Activated T-helper 1 cell treated with anti-CD3 and anti-CD28 coated beads, Interleukin-12 subunit alpha, Interleukin-12 subunit beta, Interleukin-2, Interleukin-4 antibody, amounts not matched to agents 30 ng/mL and 10 ng/mL and 1 ng/mL, durations not matched to agents 14 hours and 24 hours and 36 hours (primary cell): ENCODE data around the gene DIAPH3. TPM values are rescaled to one million over a fixed set of nuclear protein-coding genes. Genes with fewer than 3 reads are reported as not detected.

ENCODE experiments used
- DNase-seq: peaks from one replicate; pipeline ENCODE4 v3.0.0; 2021; ENCODE audit warnings: low spot score
- H3K27ac Mint-ChIP-seq: one replicate; pipeline ENCODE4 v1.8.0; 2021; ENCODE audit warnings: mild to moderate bottlenecking, mixed read lengths
- H3K27me3 Mint-ChIP-seq: one replicate; pipeline ENCODE4 v1.8.0; 2022; ENCODE audit warnings: mild to moderate bottlenecking, moderate library complexity, mixed read lengths; ENCODE audit not compliant: insufficient read depth
- H3K36me3 Mint-ChIP-seq: one replicate; pipeline ENCODE4 v1.8.0; 2021; ENCODE audit warnings: low read depth, mixed read lengths
- H3K4me1 Mint-ChIP-seq: one replicate; pipeline ENCODE4 v1.8.0; 2021; ENCODE audit warnings: low read depth, mixed read lengths
- H3K4me3 Mint-ChIP-seq: one replicate; pipeline ENCODE4 v1.8.0; 2021; ENCODE audit warnings: mild to moderate bottlenecking, moderate library complexity, mixed read lengths
- H3K9me3 Mint-ChIP-seq: one replicate; pipeline ENCODE4 v1.8.0; 2021; ENCODE audit warnings: mixed read lengths
- intact Hi-C: fragments of 100-400 bp; cut with micrococcal nuclease; formaldehyde crosslinking; loops from one replicate; pipeline ENCODE4 v1.15.1; 2024
- total RNA-seq: library from RNA; stranded (reverse); gene quantifications from 2 replicates; pipeline ENCODE4 v1.2.3, GENCODE V29; 2022

Gene DIAPH3
- total RNA-seq, 1 donor from 2014 or later: 22.8 TPM

- H3K27me3 Mint-ChIP-seq: no peaks in the 10 kb centered on the region
- intact Hi-C loops: no loop called here
Measured at GRCh38 chr13:60019119-60019993, 144.4 kb downstream of the DIAPH3 start.

GRCh38 chr13:60018536-60018935 is 145.2 kb downstream of the DIAPH3 start:
- DNase-seq: no peak
- H3K4me1 Mint-ChIP-seq: peaks cover 46% of the 10 kb centered on the region
- intact Hi-C loops: no loop called here

More at GRCh38 chr13:60019119-60019993, 144.4 kb downstream of the DIAPH3 start:
- Mint-ChIP-seq H3K9me3 (peaks cover 4% of the 10 kb centered on the region), H3K27ac (no peak overlapping the region), H3K36me3 (peaks cover 9% of the 10 kb centered on the region), H3K4me1 (peaks cover 46% of the 10 kb centered on the region), H3K4me3 (peak overlapping the region; percentile 46)
- no peak for DNase-seq

GRCh38 chr13:60016229-60016628 is 147.5 kb downstream of the DIAPH3 start:
- peaks cover 35% of the 10 kb centered on the region for H3K4me1 Mint-ChIP-seq
- intact Hi-C loops: no loop called here
- no peak overlapping the region for H3K4me3 Mint-ChIP-seq
- no peaks in the 10 kb centered on the region for H3K9me3 Mint-ChIP-seq
- peaks cover 2% of the 10 kb centered on the region for H3K36me3 Mint-ChIP-seq
- no peak overlapping the region for H3K27ac Mint-ChIP-seq
- H3K27me3 Mint-ChIP-seq: no peaks in the 10 kb centered on the region
- no peak for DNase-seq

More at GRCh38 chr13:60018536-60018935, 145.2 kb downstream of the DIAPH3 start:
- Mint-ChIP-seq H3K27ac (no peak overlapping the region), H3K27me3 (no peaks in the 10 kb centered on the region), H3K9me3 (no peaks in the 10 kb centered on the region), H3K4me3 (no peak overlapping the region), H3K36me3 (peaks cover 5% of the 10 kb centered on the region)

DNA sequence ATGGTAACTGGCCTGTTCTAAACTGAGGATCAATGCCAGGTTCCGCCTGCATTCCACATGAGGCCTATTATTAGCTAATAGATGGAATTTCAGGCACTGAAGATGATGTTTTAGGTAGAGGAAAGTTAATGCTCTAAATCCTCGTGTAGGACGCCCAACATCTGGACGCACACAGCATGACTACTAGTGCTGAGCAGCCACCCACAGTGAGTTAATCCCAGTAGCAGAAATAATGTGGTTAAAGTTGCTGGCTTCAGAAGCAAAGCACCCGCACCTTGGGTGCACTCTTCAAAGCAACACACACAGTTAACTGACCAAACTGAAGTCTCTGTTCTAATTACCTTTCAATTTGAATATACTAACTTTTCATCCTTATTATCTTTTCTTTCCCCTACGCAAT is 150.6 kb downstream of the DIAPH3 start:
- no peak overlapping the region for H3K4me3 Mint-ChIP-seq
- intact Hi-C loops: no loop called here
- H3K4me1 Mint-ChIP-seq: peaks cover 7% of the 10 kb centered on the region
- no peak for DNase-seq
- peaks cover 2% of the 10 kb centered on the region for H3K36me3 Mint-ChIP-seq
- H3K9me3 Mint-ChIP-seq: no peaks in the 10 kb centered on the region
- no peaks in the 10 kb centered on the region for H3K27me3 Mint-ChIP-seq
- H3K27ac Mint-ChIP-seq: no peak overlapping the region

DNA sequence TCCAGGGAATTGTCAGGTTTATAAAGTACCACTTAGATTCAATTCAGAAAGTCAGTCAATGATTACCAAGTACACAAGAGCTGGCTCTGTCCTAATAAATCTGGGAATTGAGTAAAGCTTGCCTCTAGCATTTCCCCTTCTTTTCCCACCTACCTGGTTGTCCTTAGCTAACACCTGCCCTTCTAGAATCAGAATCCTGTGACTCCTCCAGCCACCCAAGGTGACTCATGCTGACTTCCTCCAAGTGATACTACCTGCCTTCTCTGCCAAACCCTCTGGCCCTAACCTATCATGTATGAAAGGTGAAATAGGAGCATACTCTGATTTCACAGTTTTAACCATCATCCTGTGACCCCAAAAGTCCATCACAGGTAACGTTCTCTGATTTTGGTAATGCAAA is 151.2 kb downstream of the DIAPH3 start:
- intact Hi-C loops: no loop called here
- Mint-ChIP-seq H3K4me1 (peaks cover 7% of the 10 kb centered on the region), H3K27ac (no peak overlapping the region), H3K4me3 (no peak overlapping the region), H3K9me3 (no peaks in the 10 kb centered on the region), H3K27me3 (no peaks in the 10 kb centered on the region), H3K36me3 (peaks cover 2% of the 10 kb centered on the region)
- DNase-seq: no peak

DNA sequence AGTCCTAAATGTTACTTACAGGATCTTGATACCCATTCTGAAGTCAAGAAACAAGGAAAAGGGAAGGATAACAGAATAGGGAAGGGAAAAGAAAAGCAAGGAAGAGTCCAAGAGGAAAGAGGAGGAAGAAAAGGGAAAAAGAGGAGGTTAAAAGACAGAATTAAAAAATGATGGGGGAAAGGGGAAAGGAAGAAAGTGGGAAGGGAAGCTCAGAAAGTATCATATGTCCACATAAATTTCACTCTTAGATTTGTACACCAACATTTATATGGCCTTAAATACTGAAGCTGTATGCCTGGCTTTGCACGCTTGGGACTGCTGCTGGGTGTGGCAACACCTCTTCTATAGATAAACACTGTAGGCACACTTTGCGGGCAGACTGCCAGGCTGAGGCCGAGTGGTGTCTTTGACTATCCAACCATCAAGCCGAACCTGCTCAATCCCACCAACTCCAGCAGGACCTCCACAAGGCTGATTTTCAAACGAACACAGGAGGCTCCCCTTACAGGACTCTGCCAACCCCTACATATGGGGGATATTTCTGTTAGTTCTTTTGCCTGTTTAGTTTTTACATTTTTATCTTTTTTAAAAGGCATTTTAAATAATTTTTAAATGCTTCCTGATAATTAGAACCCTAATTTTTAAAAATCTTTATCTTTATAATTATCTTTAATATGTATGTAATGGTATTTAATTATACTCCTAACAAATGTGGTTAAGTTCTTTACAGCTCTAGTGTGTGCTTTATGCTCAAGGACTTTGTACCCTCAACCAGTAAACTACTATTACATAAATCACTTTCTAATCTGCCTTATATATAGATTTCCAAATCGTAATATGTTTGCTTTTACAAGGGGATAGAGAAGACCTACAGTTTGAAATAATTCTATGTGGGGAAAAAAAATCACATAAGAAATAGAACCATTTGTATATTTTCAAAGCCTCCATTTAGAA is 154.2 kb downstream of the DIAPH3 start:
- H3K4me3 Mint-ChIP-seq: no peak overlapping the region
- no peaks in the 10 kb centered on the region for H3K36me3 Mint-ChIP-seq
- DNase-seq: no peak
- intact Hi-C loops: no loop called here
- H3K4me1 Mint-ChIP-seq: no peaks in the 10 kb centered on the region
- no peak overlapping the region for H3K27ac Mint-ChIP-seq
- no peaks in the 10 kb centered on the region for H3K9me3 Mint-ChIP-seq
- no peaks in the 10 kb centered on the region for H3K27me3 Mint-ChIP-seq

GRCh38 chr13:60001889-60002288 is 161.8 kb downstream of the DIAPH3 start:
- Mint-ChIP-seq H3K9me3 (no peaks in the 10 kb centered on the region), H3K4me1 (no peaks in the 10 kb centered on the region), H3K4me3 (no peak overlapping the region), H3K27ac (no peak overlapping the region), H3K36me3 (peaks cover 6% of the 10 kb centered on the region), H3K27me3 (no peaks in the 10 kb centered on the region)
- DNase-seq: no peak
- intact Hi-C loops: no loop called here

DNA sequence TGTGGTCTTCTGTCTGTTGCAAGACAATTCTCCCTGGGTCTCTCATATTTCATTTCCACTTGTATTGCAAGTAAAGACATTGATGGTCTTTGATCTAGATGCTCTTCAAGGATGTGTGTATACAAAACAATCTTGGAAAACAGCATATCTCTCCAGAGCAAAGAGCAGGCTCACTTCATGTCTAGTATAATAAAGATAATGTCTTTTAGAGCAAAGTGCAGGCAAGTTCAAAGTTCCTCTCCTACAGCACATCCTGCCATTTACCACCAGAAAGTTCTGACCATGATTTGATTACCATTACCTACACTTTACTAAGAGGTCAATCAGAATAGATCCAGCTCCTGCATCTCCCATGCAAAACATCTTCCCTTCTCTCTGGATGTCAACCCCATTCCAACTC is 162.8 kb downstream of the DIAPH3 start:
- Mint-ChIP-seq H3K9me3 (no peaks in the 10 kb centered on the region), H3K27me3 (no peaks in the 10 kb centered on the region)
- intact Hi-C loops: no loop called here

DNA sequence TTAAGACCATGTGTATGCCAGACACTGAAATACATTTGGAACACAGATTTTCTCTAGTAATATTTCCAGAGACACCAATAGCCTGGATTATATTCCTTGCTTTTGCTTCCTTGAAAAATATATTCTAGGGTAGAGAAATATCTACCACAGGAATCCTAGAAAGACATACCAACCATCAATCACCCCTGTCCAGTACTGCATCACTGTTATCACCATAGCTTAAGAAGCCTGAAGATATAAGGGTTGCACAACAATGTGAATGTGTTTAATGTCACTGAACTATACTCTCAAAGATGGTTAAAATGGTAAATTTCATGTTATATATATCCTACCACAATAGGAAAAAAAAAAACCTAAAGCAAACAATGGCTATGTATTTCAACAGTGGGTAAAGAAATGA is 163.6 kb downstream of the DIAPH3 start:
- Mint-ChIP-seq H3K4me3 (no peak overlapping the region), H3K27ac (no peak overlapping the region), H3K9me3 (no peaks in the 10 kb centered on the region), H3K36me3 (peaks cover 6% of the 10 kb centered on the region), H3K27me3 (no peaks in the 10 kb centered on the region), H3K4me1 (no peaks in the 10 kb centered on the region)
- intact Hi-C loops: no loop called here
- DNase-seq: no peak

More for the DNA sequence above, 162.8 kb downstream of the DIAPH3 start:
- Mint-ChIP-seq H3K36me3 (peaks cover 6% of the 10 kb centered on the region), H3K4me1 (no peaks in the 10 kb centered on the region), H3K27ac (no peak overlapping the region), H3K4me3 (no peak overlapping the region)
- DNase-seq: no peak

GRCh38 chr13:59997976-59998375 is 165.8 kb downstream of the DIAPH3 start:
- DNase-seq: no peak
- no peak overlapping the region for H3K27ac Mint-ChIP-seq
- intact Hi-C loops: no loop called here
- no peak overlapping the region for H3K4me3 Mint-ChIP-seq
- no peaks in the 10 kb centered on the region for H3K4me1 Mint-ChIP-seq
- peaks cover 9% of the 10 kb centered on the region for H3K36me3 Mint-ChIP-seq
- no peaks in the 10 kb centered on the region for H3K27me3 Mint-ChIP-seq
- no peaks in the 10 kb centered on the region for H3K9me3 Mint-ChIP-seq

DNA sequence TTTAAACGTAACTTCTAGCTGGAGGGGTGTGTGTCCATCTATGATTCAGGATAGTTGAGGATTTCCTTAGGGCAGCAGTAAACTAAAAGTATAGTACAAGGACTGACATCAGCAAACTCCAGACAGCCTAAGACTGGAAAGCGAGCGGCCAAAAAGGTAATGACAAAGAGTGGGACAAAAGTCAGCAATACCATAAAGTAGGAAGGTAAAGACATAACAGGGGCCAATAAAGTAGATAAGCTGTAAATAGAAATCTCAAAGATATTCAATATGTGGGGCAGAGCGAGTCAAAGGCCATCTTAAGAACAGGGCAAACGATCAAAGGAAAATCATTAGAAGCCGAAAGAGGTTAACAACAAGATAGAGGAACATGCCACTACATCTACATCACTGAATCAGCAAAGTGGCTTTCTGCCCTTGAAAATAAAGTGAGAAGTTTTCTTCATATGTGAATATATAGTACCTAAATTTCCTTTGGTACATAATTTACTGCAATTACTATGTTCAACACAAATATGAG is 167.2 kb downstream of the DIAPH3 start:
- Mint-ChIP-seq H3K27ac (no peak overlapping the region), H3K27me3 (no peaks in the 10 kb centered on the region), H3K4me3 (no peak overlapping the region), H3K36me3 (peaks cover 7% of the 10 kb centered on the region), H3K9me3 (no peaks in the 10 kb centered on the region), H3K4me1 (no peaks in the 10 kb centered on the region)
- DNase-seq: no peak
- intact Hi-C loops: no loop called here

DNA sequence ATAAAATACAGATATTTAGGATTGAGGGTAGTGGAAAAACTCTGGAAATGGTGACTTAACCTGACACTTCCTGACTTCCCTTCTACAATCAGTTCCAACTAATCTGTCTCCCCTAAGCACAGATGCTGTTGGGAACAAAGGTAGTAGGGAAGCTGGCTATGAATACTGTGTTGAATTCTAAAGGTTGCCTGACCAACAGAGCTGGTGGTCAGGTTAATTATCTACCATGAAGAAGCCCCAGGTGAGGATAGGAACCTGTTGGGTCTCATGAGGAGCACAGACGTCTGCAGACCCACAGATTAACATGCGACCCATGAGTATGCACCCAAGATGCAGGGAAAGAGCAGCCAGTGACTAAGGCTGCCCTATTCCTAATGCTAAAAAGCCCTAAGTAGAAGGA is 172.3 kb downstream of the DIAPH3 start:
- peaks cover 11% of the 10 kb centered on the region for H3K36me3 Mint-ChIP-seq
- H3K9me3 Mint-ChIP-seq: peaks cover 6% of the 10 kb centered on the region
- no peaks in the 10 kb centered on the region for H3K4me1 Mint-ChIP-seq
- no peak for DNase-seq
- no peaks in the 10 kb centered on the region for H3K27me3 Mint-ChIP-seq
- H3K4me3 Mint-ChIP-seq: no peak overlapping the region
- intact Hi-C loops: no loop called here
- H3K27ac Mint-ChIP-seq: no peak overlapping the region
